H9 (cell line): ENCODE results near the gene FASTKD1. TPM values are rescaled to one million over a fixed set of nuclear protein-coding genes. Genes with fewer than 3 reads are reported as not detected.
"Not testable (repeated sequence)": the region's sequence is repeated elsewhere in the genome, so short reads cannot be mapped to it uniquely, and the experiment has no call there.

Experiments used
- DNase-seq: peaks from one replicate; pipeline ENCODE4 v3.0.0-alpha.2; 2017
- H2AFZ ChIP-seq: one replicate; pipeline ENCODE4 v1.6.1; 2013; ENCODE audit warnings: mild to moderate bottlenecking, low read length, control low read depth, moderate library complexity
- H2AK5ac ChIP-seq: 2 replicates; pipeline ENCODE4 v1.6.1; 2013; ENCODE audit warnings: low read length, control low read depth, mixed read lengths; ENCODE audit not compliant: insufficient read length
- H2BK120ac ChIP-seq: one replicate; pipeline ENCODE4 v1.6.1; 2013; ENCODE audit warnings: low read depth, mild to moderate bottlenecking, low read length, control low read depth, inconsistent platforms; ENCODE audit not compliant: poor library complexity, severe bottlenecking
- H2BK12ac ChIP-seq: 2 replicates; pipeline ENCODE4 v1.6.1; 2013; ENCODE audit warnings: low read length, control low read depth, mixed read lengths, low read depth; ENCODE audit not compliant: insufficient read length
- H2BK15ac ChIP-seq: 2 replicates; pipeline ENCODE4 v1.6.1; 2013; ENCODE audit warnings: low read depth, low read length, control low read depth
- H2BK20ac ChIP-seq: one replicate; pipeline ENCODE4 v1.6.1; 2013; ENCODE audit warnings: low read depth, mild to moderate bottlenecking, low read length, control low read depth, inconsistent platforms; ENCODE audit not compliant: poor library complexity, severe bottlenecking
- H2BK5ac ChIP-seq: 2 replicates; pipeline ENCODE4 v1.6.1; 2013; ENCODE audit warnings: low read length, control low read depth, mixed read lengths; ENCODE audit not compliant: insufficient read length
- H3K14ac ChIP-seq: 2 replicates; pipeline ENCODE4 v1.6.1; 2013; ENCODE audit warnings: low read length, control low read depth; ENCODE audit not compliant: insufficient read depth
- H3K18ac ChIP-seq: 2 replicates; pipeline ENCODE4 v1.6.1; 2013; ENCODE audit warnings: low read depth, mild to moderate bottlenecking, mixed read lengths, low read length, control low read depth; ENCODE audit not compliant: insufficient read length
- H3K23ac ChIP-seq: 2 replicates; pipeline ENCODE4 v1.6.1; 2013; ENCODE audit warnings: low read length, control low read depth, mixed read lengths, low read depth; ENCODE audit not compliant: insufficient read length
- H3K23me2 ChIP-seq: 2 replicates; pipeline ENCODE4 v1.6.1; 2013; ENCODE audit warnings: low read depth, mild to moderate bottlenecking, mixed read lengths, low read length, control low read depth; ENCODE audit not compliant: insufficient read length, poor library complexity, severe bottlenecking
- H3K27ac ChIP-seq: 2 replicates; pipeline ENCODE4 v1.5.1; 2013; ENCODE audit warnings: low read length, control low read depth, mixed read lengths, low read depth; ENCODE audit not compliant: insufficient read length
- H3K27me3 ChIP-seq: 2 replicates; pipeline ENCODE4 v1.6.1; 2013; ENCODE audit warnings: low read length, control low read depth, inconsistent platforms; ENCODE audit not compliant: insufficient read depth
- H3K4ac ChIP-seq: 2 replicates; pipeline ENCODE4 v1.6.1; 2013; ENCODE audit warnings: low read depth, mild to moderate bottlenecking, control low read depth, inconsistent platforms, low read length, moderate library complexity
- H3K4me1 ChIP-seq: 2 replicates; pipeline ENCODE4 v1.6.1; 2013; ENCODE audit warnings: low read length, control low read depth, inconsistent platforms; ENCODE audit not compliant: insufficient read depth
- H3K4me2 ChIP-seq: 2 replicates; pipeline ENCODE4 v1.6.1; 2013; ENCODE audit warnings: low read length, control low read depth, mixed read lengths; ENCODE audit not compliant: insufficient read length, insufficient read depth
- H3K56ac ChIP-seq: 2 replicates; pipeline ENCODE4 v1.6.1; 2013; ENCODE audit warnings: low read depth, mild to moderate bottlenecking, mixed read lengths, low read length, control low read depth; ENCODE audit not compliant: insufficient read length
- H3K79me1 ChIP-seq: 2 replicates; pipeline ENCODE4 v1.6.1; 2013; ENCODE audit warnings: low read depth, mild to moderate bottlenecking, moderate library complexity, low read length, control low read depth, inconsistent platforms; ENCODE audit not compliant: insufficient read depth, poor library complexity, severe bottlenecking
- H3K79me2 ChIP-seq: 2 replicates; pipeline ENCODE4 v1.6.1; 2013; ENCODE audit warnings: low read length, control low read depth, inconsistent platforms; ENCODE audit not compliant: insufficient read depth
- H3K9ac ChIP-seq: 2 replicates; pipeline ENCODE4 v1.6.1; 2013; ENCODE audit warnings: low read length, control low read depth, mixed read lengths; ENCODE audit not compliant: insufficient read length; ENCODE audit errors: extremely low read depth
- H3K9me3 ChIP-seq: one replicate; pipeline ENCODE4 v1.6.1; 2013; ENCODE audit warnings: low read depth, low read length, inconsistent platforms; ENCODE audit not compliant: control insufficient read depth
- H3T11ph ChIP-seq: one replicate; pipeline ENCODE4 v1.6.1; 2013; ENCODE audit warnings: mild to moderate bottlenecking, low read length, control low read depth, inconsistent platforms
- H4K20me1 ChIP-seq: one replicate; pipeline ENCODE4 v1.6.1; 2013; ENCODE audit not compliant: control insufficient read depth, insufficient read length, insufficient read depth
- H4K5ac ChIP-seq: 2 replicates; pipeline ENCODE4 v1.6.1; 2013; ENCODE audit warnings: low read depth, mild to moderate bottlenecking, mixed read lengths, low read length, control low read depth; ENCODE audit not compliant: insufficient read length
- H4K8ac ChIP-seq: replicated peaks from 2 replicates; pipeline ENCODE4 v1.6.1; 2013; ENCODE audit warnings: low read length, control low read depth, mixed read lengths, low read depth; ENCODE audit not compliant: insufficient read length
- H4K91ac ChIP-seq: 2 replicates; pipeline ENCODE4 v1.6.1; 2013; ENCODE audit warnings: low read depth, mild to moderate bottlenecking, moderate library complexity, mixed read lengths, low read length, control low read depth; ENCODE audit not compliant: insufficient read length
- H3K27ac Mint-ChIP-seq, 3 experiments: 2 replicates in 2 of 3; 3 replicates in 1 of 3; pipeline ENCODE4 v1.8.0; 2020 to 2021; ENCODE audit warnings: mixed read lengths in 3 of 3, mild to moderate bottlenecking in 1 of 3, moderate library complexity in 1 of 3
- H3K27me3 Mint-ChIP-seq: 2 replicates; pipeline ENCODE4 v1.8.0; 2021; ENCODE audit warnings: low read depth, mild to moderate bottlenecking, moderate library complexity, mixed read lengths
- H3K36me3 Mint-ChIP-seq, 3 experiments: 2 replicates in 2 of 3; 3 replicates in 1 of 3; pipeline ENCODE4 v1.8.0; 2020 to 2021; ENCODE audit warnings: low read depth in 3 of 3, mixed read lengths in 3 of 3; ENCODE audit not compliant: insufficient read depth in 1 of 3
- H3K4me1 Mint-ChIP-seq, 2 experiments: 2 replicates each; pipeline ENCODE4 v1.8.0; 2020; ENCODE audit warnings: mixed read lengths in 2 of 2
- H3K4me3 Mint-ChIP-seq, 2 experiments: 2 replicates in 1 of 2; 3 replicates in 1 of 2; pipeline ENCODE4 v1.8.0; 2020 to 2021; ENCODE audit warnings: mild to moderate bottlenecking in 2 of 2, mixed read lengths in 2 of 2, moderate library complexity in 1 of 2
- H3K9me3 Mint-ChIP-seq, 2 experiments: 2 replicates in 1 of 2; 3 replicates in 1 of 2; pipeline ENCODE4 v1.8.0; 2020; ENCODE audit warnings: mild to moderate bottlenecking in 2 of 2, mixed read lengths in 2 of 2, moderate library complexity in 1 of 2
- WGBS: extraction: QIAGEN DNeasy Blood & Tissue Kit; methylation state at CpG from one replicate; pipeline ENCODE4 v1.1.7; 2013; ENCODE audit warnings: missing lambda C conversion rate, low lambda C conversion rate, mixed read lengths; ENCODE audit not compliant: insufficient read length; ENCODE audit errors: extremely low coverage; 5-methylcytosine and 5-hydroxymethylcytosine counted together
- total RNA-seq: library from RNA; stranded (reverse); gene quantifications from 2 replicates; pipeline ENCODE4 v1.2.1, GENCODE V29; 2021

Gene FASTKD1
- total RNA-seq, 1 experiment from 2014 or later: 47.6 TPM

DNA sequence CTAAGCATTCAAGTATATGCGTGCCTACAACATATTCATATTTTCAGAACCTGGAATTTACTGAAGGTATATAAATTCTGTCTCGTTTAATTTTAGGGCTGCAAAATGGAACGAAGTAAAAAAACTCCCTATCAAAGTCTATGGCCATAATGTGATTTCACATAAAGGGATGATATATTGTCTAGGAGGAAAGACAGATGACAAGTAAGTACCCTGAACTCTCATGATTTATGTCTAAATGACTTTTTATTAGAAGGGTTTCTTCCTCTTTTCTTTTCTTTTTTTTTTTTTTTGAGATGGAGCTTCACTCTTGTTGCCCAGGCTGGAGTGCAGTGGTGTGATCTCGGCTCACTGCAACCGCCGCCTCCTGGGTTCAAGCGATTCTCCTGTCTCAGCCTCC is 58.9 kb downstream of the FASTKD1 start:
- not testable (repeated sequence) for H3T11ph ChIP-seq, H3K9me3 ChIP-seq, H2AK5ac ChIP-seq, H2BK15ac ChIP-seq, H3K27me3 ChIP-seq, H4K8ac ChIP-seq, H3K79me1 ChIP-seq, H3K4me3 Mint-ChIP-seq, H3K56ac ChIP-seq, H3K23ac ChIP-seq, DNase-seq, H3K27ac Mint-ChIP-seq, H2BK120ac ChIP-seq, H4K91ac ChIP-seq, H4K20me1 ChIP-seq, H3K36me3 Mint-ChIP-seq, H2AFZ ChIP-seq, H2BK12ac ChIP-seq, H3K4me2 ChIP-seq, H3K4ac ChIP-seq, H3K23me2 ChIP-seq, H3K14ac ChIP-seq, H3K9ac ChIP-seq, H3K27ac ChIP-seq, H3K4me1 Mint-ChIP-seq, H3K9me3 Mint-ChIP-seq, H3K27me3 Mint-ChIP-seq, H2BK20ac ChIP-seq, H3K4me1 ChIP-seq, H3K18ac ChIP-seq, H2BK5ac ChIP-seq, H3K79me2 ChIP-seq, H4K5ac ChIP-seq
- WGBS: no CpG with 5 or more reads among the region's 7 CpGs
